GOT3 (cell line): ENCODE data around the gene NQO2.
"Not testable (repeated sequence)": the region's sequence is repeated elsewhere in the genome, so short reads cannot be mapped to it uniquely, and the experiment has no call there.

ENCODE experiments used
- DNase-seq: peaks from one replicate; lab custom pipeline; 2025; ENCODE audit warnings: mixed read lengths; lab: John Stamatoyannopoulos, UW

The NQO2 gene

DNA sequence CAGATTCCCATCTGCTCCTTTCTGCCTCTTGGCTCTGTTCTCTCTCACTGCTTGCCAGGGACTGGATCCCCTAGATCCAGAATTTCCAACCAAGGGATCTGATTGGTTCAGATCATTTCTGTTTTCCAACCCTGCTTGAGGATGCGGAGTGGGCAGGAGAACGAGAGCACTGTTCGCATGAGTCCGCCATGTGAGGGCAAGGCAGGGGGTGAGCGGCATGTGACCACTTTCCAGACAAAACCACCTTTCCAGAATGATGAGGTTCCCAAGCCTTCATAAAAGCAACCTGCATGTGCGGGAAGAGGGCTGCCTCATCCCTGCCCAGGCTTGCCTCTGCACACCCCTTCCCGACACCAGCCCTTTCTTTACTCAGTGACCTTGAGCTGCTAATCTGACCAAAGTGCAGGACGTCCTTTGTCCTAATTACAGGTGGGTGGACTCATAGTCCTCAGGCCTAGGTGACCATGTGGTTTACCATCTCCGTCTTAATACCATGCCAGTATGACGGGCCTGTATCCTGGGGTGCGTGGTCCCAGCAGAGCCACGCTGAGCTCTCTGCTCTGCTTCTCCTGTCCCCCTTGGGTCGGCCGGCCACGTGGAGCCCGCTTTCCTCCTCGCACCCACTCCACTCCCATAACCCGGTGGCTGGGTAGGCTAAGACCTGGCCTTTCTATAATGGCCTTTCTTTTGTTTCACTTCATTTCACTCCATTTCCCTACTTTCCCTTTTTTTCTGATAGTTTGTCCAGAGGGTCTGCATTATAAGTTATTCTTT is 14.4 kb downstream of the NQO2 start:
- no peak for DNase-seq

DNA sequence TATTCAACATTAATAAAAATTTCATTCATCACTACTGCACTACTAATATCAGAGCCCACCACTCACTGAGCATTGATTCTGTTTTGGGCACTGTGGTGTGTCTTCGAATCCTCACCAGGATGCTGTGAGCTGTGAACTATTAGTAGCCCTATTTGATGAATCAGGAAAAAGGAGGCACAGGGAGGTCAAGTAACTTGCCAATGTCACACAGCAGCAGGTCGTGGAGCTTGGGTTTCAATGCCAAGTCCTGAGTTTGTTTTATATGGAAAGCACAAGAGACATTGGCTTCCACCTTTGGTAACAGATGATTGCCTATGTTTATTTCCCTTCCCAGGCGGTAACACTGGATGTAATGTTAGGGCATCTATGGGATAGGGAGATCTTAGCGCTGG is 15.0 kb downstream of the NQO2 start:
- DNase-seq, result no peak

DNA sequence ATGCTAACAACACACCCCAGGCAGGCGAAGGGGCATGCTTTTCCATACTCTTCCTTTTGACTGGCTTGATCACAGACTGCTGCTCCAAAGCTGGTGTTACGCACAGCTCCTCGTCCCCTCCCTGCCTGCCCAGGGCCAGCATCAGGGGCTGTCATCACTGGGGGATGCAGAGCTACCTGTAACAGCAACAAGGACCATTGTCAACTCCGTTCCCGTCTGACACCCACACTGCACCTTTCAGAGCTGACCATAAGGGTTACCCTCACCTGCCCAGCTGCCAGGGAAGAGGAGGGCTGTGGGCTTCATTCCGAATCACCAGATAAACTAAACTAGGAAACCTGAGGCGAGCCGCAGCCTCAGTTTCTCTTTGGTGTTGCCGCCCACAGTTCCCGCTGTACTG is 15.4 kb downstream of the NQO2 start:
- DNase-seq, result no peak

DNA sequence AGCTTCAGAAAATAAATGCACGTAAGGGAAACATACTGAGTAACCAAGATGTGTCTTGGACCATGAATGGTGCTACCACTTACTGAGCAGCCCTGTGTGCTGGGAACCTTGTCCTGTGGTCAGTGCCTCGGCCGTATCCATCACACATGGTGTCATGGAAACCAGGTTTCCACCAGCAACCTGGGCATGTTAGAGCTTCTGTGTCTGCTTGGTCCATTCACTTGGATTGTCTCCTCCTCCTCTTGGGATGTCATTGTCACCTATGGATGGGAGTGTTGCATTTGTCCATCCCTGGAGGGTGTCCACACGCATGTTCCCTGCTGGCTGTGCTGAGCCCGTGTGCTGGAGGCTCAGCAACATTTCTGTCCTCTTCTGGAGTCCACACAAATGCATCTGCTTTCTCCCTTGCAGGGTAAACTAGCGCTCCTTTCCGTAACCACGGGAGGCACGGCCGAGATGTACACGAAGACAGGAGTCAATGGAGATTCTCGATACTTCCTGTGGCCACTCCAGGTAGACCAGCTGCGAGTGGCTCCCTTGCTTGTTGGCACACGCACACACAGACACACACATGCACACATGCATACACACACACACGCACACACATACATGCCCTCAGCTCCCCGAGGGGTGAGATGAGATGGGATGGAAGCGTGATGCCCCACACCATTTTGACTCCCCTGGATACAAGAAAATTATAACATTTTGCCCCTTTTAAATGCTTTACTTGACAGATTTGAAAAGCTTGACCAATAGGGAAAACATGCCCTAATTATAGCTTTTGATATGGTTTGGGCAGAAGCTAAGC is 17.0 kb downstream of the NQO2 start:
- DNase-seq, result no peak

DNA sequence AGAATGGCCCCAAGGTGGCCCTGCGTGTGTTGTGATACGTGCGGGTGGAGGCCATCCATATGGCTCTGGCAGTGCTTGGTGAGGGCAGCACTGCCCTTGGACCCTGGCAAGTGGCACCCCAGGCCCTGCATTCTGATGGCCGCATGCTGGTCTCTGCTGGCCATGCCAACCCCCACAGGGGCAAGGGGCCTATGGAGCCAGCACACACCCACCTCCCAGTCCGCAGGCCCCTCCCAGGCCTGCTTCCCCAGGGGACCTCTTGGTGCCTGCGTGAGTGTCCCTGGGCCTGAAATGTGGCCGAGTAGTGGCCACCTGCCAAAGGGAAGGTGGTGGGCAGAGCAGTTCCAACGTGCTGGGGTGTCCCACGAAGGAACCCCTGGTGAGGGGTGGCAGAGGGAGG is 17.6 kb downstream of the NQO2 start:
- no peak for DNase-seq

DNA sequence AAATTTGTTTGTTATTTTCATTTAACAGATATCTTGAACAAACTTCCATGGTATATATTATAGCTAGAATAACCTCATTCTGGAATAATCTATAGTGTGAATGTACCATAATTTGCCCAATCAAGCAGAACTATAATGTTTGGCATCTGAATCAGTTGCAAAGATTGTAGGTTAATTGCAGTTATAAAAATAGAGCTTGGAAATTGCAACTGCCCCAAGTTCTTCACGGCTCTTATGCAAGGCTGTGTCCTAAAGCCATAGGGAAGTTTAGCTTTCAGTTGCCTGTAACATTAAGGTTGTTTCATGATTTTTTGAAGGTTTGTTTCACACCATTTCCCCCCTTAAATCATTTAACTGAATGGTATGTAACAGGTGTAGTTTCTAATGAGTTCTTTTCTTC is 19.4 kb downstream of the NQO2 start:
- DNase-seq, result no peak

DNA sequence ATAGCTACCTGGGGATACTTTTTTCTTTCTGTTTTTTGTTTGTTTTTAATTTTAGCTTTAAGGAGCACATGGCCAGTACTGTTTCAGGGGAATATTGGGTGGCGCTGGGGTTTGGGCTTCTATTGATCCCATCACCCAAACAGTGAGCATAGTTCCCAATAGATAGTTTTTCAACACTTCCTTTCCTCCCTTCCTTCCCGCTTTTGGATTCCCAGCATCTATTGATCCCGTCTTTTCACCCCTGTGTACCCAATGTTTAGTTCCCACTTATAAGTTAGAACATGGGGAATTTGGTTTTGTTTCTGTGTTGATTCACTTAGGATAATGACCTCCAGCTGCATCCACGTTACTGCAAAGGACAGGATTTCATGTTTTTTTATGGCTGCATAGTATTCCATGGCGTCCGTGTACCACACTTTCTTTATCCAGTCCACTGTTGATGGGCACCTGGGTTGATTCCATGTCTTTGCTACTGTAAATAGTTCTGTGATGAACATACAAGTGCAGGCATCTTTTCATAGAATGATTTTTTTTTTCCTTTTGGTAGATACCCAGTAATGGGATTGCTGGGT is 20.1 kb downstream of the NQO2 start:
- no peak for DNase-seq

DNA sequence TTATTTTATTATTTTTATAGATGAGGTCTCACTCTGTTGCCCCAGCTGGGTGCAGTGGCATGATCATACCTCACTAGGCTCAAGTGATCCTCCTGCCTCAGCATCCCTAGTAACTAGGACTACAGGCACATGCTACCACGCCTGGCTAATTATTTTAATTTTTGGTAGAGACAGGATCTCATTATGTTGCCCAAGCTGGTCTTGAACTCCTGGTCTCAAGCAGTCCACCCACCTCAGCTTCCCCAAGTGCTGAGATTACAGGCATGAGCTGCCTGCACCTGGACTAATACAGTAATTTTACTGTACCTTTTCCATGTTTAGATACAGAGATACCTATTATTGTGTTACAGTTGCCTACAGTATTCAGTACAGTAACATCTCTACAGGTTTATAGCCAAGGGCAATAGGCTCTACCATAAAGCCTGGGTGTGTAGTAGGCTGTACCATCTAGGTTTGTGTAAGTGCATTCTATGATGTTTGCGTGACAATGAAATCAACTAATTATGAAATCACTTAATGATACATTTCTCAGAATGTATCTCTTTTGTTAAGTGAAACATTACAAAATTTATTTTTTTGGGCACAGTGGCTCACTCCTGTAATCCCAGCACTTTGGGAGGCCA is 21.4 kb downstream of the NQO2 start:
- DNase-seq, result not testable (repeated sequence)

DNA sequence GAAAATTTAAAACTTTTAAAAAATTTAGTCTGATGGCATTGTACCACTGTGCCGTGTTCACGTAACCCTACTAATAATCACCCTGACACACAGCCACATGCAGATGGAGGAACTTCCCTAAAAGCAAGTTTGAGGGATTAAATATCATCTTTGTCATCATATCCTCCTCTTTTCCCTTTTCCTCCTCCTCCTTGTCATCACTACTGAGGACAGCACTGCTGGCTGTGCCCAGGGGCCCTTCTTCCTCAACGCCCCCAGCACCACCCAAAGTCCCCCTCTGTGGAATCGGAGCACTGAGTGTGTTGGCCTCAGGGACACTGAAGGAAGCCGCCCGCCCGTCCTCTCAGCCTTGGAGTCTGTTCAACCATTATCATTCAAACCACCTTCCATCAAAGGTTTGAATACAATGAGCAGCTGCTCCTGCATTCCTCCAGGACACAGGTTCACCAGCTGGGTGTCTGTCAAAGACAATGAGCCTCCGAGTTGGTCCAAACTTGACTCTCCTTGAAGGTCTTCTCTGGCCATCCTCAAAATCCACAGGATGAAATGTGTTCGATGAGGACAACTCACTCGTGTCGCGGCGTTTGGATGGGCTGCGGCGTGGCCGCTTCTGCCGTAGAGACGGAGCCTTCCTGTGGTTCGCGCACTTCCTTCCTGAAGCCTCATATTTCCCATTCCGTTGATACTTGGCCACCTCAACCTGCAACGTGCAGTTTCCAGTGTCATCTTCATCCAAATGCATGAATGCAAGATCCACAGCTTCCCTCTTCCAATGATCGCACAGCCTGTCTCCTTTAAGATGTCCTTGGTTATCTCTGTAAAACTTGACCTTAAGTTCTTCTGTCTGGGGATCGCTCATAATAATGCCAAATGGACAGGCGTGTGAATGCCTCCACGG is 23.3 kb downstream of the NQO2 start:
- no peak for DNase-seq

DNA sequence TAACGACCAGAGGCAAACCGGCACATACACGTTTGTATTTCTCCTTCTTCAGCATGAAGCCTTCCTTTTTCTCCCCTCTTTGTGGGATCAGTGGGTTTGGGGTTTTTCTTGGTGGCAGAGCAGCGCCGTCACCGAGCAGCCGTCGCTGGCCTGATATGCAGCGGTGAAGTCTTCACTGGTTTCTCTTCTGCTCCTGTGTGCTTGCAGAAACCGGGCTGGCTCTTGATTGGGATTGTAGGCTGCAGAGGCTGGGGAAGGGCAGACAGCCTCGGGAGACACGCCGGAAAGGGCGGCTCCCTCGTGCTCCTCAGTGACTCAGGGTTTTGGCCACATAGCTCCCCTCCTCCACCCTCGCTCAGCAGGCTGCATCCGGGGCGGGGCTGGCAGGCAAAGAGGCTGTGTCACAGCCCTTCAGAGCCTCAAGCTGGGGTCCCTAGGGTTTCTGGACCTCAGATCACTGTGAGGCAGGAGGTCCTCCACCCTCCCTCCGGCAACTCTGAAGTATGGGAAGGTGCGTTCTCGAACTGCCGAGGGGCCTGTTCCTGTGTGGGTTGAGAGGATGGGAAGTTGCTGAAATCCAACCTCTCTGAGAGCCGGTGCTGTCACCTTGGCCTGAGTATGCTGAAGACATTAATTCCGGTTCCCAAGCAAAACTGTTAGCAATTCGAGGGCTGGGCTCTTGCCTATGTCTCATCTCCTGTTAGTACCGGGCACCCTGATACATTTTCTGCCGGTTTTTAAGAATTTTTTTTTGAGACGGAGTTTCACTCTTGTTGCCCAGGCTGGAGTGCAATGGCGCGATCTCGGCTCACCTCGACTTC is 24.2 kb downstream of the NQO2 start:
- DNase-seq, result peak; percentile 77

DNA sequence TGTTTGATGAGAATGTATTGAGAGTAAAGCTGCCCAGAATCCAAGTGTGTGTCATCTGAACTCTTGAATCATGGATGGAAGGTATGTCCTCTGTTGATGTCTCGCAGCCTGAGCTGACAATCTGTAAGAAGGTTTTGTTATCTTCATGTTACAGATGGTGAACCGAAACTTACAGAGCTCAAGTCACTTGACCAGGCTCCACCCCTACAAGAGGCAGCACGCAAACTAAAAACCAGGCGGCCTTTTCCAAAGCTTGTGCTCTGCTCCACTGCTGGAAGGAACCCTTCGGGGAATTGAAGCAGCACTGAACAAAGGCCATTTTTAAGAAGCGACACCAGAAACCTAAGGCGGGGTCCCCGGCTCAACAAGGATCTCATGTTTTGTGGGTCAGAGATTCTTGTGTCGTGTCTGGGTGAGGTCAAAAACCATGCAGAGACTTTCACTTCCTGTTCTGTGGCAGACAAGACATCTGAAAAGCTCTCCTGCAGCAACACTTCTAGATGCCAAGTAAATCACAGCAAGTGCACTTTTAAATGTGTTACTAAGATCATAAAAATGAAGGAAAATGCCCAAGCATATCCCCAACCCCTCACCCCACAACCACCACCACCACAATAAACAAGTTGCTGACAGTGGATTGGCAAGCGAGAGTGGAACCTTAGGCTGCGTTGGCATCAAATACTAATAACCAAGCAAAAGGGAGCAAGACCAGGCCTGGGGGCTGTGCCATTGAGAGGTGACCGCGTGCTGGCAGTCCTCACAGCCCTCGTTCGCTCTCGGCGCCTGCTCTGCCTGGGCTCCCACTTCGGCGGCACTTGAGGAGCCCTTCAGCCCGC is 27.3 kb downstream of the NQO2 start:
- no peak for DNase-seq

DNA sequence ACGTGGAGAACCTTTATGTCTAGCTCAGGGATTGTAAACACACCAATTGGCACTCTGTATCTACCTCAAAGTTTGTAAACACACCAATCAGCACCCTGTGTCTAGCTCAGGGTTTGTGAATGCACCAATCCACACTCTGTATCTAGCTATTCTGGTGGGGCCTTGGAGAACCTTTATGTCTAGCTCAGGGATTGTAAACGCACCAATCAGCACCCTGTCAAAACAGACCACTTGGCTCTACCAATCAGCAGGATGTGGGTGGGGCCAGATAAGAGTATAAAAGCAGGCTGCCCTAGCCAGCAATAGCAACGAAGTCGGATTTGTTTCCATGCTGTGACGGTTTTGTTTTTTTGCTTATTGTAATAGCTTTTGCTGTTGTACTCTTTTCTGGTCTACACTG is 28.5 kb downstream of the NQO2 start:
- not testable (repeated sequence) for DNase-seq

DNA sequence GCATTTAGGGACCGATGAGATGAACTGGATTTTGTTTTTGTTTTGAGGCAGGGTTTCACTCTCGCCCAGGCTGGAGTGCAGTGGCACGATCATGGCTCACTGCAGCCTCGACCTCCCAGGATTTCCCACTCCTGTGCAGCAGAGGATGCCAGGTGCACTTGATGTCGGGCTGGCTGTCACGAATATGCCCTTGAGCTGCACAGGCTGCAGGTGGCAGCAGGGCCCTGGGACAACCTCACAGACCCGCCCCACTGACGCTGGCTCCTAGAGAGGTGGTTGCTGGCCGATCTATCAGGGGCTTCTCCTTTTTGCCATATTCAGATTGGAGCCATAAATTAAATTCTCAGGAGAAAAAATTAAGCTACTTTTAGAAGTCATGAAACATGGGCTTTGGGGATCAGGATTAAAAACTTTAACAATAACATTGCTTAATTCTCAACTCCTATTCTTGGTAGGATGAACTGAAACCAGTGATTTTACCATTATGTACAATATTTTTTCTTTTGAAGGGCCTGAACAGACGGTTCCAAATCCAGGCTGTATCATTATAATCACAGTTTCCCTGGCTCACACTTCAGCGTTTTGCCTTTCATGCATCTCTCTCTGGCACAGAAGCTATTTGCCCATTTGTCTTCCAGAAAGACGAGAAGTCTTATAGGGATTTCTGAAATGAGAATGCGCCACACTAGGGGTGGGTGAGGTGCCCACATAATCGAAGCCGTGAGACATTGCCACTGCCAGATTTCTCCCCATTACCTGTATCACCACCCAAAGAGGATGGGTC is 32.4 kb downstream of the NQO2 start:
- no peak for DNase-seq

DNA sequence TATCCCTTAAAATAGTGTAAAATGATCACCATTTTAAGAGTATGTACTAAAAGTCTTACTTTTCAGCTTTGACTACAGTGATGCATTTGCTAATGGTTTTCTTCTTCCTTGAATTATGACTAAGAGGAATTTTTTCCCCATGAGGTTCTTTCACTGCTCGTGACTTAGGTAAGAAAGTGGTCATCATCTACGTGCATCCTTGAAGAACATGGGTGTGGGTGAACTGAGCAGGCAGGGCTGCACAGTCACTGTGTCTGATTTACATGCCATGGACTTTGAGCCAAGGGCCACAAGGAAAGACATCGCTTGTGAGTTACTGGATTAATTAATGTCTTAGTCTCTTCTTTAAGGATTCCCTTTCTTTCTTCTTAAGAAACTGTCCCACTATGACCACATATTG is 33.3 kb downstream of the NQO2 start:
- no peak for DNase-seq

DNA sequence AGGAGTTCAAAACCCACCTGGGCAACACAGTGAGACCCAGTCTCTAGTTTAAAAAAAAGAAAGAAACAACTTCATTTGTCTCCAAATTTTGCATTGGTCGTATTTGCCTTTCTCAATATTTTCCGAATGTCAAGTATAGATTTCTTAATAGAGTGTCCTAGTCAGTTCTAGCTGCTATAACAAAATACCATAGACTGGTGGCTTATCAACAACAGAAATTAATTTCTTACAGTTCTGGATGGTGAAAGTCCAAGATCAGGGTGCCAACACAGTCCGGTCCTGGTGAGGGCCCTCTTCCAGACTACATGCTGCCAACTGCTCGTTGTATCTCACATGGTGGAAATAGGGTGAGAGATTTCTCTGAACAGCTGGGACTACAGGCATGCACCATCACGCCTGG is 34.0 kb downstream of the NQO2 start:
- DNase-seq, result no peak

DNA sequence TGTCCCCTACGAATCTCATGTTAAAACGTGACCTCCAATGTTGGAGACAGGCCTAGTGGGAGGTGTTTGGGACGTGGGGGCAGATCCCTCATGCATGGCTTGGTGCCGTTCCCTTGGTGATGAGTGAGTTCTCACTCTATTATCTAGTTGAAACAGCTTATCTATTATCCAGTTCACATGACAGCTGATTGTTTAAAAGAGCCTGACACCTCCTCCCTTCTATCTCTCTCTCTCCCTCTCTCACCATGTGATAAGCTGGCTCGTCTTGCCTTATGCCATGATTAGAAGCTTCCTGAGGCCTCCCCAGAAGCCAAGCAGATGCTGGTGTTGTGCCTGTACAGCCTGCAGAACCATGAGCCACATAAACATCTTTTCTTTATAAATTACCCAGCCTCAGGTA is 35.7 kb downstream of the NQO2 start:
- DNase-seq, result no peak

DNA sequence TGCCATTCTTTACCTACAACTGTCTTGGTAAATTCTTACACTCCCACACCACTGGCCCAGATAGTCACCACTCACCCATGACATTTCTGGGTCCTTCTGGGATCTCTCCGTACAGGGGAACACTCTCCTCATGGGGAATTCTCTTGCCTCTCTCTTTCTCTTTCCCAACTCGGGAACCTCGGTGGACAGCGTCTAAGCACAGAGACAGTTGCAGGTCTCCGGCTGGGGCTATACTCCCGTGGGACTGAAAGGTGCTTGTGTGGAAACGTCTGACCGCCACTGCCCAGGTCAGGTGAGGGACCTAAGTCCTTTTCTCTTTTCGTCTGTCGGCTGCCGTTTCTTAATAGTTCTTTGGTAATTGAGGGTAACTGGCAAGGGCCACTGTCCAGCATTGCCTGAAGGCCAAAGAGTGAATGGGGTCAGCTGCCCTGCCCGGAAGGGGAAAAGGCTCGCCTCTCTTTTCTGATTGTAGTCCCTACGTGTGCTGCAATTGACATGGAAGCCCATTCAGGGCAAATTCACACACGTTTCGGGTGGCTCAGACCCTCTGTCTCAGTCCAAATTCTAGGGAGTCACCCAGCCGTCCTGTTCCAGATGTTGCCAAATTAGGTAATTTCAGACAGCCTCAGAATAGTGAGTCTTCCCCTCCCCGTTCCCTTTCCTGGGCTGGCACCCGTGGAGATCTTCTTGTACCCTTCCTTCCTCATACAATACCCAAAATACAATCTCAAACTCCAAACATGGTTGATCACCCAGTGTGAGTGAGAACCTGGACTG is 37.4 kb downstream of the NQO2 start:
- DNase-seq, result no peak

DNA sequence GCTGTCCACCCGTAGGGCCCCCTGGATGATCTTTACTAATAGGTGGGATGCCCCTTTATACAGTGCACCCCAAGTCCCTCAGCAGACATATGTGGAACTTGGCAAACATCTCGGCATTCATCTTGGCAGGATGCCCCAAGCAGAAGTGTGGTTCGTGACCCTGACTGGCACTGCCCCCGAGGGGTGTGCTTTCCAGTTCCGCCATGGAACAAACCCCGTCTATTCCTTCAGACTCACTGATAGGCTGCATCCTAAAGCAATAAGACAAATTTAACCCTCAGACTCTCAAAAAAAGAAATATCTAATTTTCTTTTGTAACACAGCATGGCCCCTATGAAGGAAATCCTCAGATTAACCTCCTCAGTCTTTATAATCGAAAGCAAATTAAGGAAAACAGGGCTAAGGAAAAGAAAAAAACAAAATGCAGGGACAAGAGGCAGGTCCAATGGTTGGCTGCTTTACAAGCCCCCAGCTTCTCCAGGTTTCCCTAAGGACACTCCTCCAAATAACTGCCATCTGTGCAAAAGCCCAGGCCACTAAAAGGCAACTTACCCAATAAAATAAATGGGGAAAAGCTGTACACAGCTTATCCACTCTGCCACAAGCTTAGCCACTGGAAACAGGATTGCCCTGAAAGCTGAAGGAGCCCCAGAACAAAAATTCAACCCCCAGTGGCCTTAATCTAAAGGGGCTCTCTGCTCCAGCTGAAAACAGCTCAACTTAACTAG is 38.1 kb downstream of the NQO2 start:
- DNase-seq, result no peak
